Hepatocyte (in vitro differentiated cells): ENCODE measurements around the gene C19orf25.

Experiments
- CTCF ChIP-seq: fragments of 200-600 bp; sonication (generic); IDR thresholded peaks from 2 replicates; pipeline ENCODE4 v1.5.1; 2016; ENCODE audit warnings: antibody characterized with exemption, mild to moderate bottlenecking; ENCODE audit not compliant: poor library complexity
- EZH2 ChIP-seq: fragments of 200-600 bp; sonication (generic); IDR thresholded peaks from 2 replicates; pipeline ENCODE4 v1.6.1; 2016; ENCODE audit warnings: antibody characterized with exemption, mild to moderate bottlenecking, borderline replicate concordance
- EZH2phosphoT487 ChIP-seq: fragments of 200-600 bp; sonication (generic); IDR thresholded peaks from one replicate; pipeline ENCODE4 v1.6.1; 2018; ENCODE audit warnings: antibody characterized with exemption, mild to moderate bottlenecking, low read depth, moderate library complexity; ENCODE audit not compliant: unreplicated experiment, severe bottlenecking

GRCh38 chr19:1435378-1435989 is 43.5 kb downstream of the C19orf25 start:
- TF ChIP-seq CTCF (no peak), EZH2 (no peak), EZH2phosphoT487 (no peak)
